ENCODE results near the gene CCBE1.

- no peak for TF ChIP-seq ELK1 (IDR thresholded peaks at IDR 0.05; ENCODE audit: borderline replicate concordance, low read depth, low read length)
- TF ChIP-seq CTCF (conservative IDR thresholded peaks at IDR 0.05; ENCODE audit: low read depth, low read length), result no peak
- no peak for TF ChIP-seq RFX5 (IDR thresholded peaks at IDR 0.05; ENCODE audit: low read depth, low read length)
- TF ChIP-seq CHD1 (IDR thresholded peaks at IDR 0.05; ENCODE audit: low read depth, low read length), result no peak
- TF ChIP-seq POLR2A (IDR thresholded peaks at IDR 0.05; ENCODE audit: low read depth, low read length), result no peak
- TF ChIP-seq RAD21 (IDR thresholded peaks at IDR 0.05; ENCODE audit: low read length), result no peak
- no peak for TF ChIP-seq CEBPB (IDR thresholded peaks at IDR 0.05; ENCODE audit: low read depth, low read length)
Observed at GRCh38 chr18:59658941-59659340, 38.3 kb downstream of the CCBE1 start.

Measured in IMR-90 (cell line).